GM12878 (cell line): ENCODE data around the gene SPRY4.
"Not testable (repeated sequence)": the region's sequence is repeated elsewhere in the genome, so short reads cannot be mapped to it uniquely, and the experiment has no call there.

Experiments used
- MAX ChIP-seq: IDR thresholded peaks from 2 replicates; pipeline ENCODE4 v1.6.1; 2012; ENCODE audit warnings: low read depth, low read length, improper control_type of control experiment
- MTA3 ChIP-seq: IDR thresholded peaks from 2 replicates; pipeline ENCODE4 v1.6.1; 2012; ENCODE audit warnings: low read length, inconsistent platforms, borderline replicate concordance
- MYC ChIP-seq: IDR thresholded peaks from 2 replicates; pipeline ENCODE4 v1.6.1; 2011; ENCODE audit warnings: mild to moderate bottlenecking, low read length, moderate library complexity, inconsistent platforms; ENCODE audit not compliant: insufficient read depth, insufficient replicate concordance, insufficient read length, severe bottlenecking
- SP1 ChIP-seq: IDR thresholded peaks from one replicate; pipeline ENCODE4 v1.6.1; 2011; ENCODE audit warnings: low read depth, low read length
- YY1 ChIP-seq: IDR thresholded peaks from 2 replicates; pipeline ENCODE4 v1.6.1; 2011; ENCODE audit warnings: low read depth, mild to moderate bottlenecking, low read length

GRCh38 chr5:142362193-142362592, 37.4 kb upstream of the SPRY4 start:
- not testable (repeated sequence) for TF ChIP-seq MAX, SP1, MYC, MTA3, YY1
